GM23338 (cell line): Measurements from ENCODE around the gene ART1. TPM values are rescaled to one million over a fixed set of nuclear protein-coding genes. Genes with fewer than 3 reads are reported as not detected.

Experiments
- ATAC-seq: fragments of 200-7000 bp; cut with Tn5 transposase; 3 replicates; pipeline ENCODE4 v1.9.1; 2020
- DNase-seq: peaks from one replicate; pipeline ENCODE4 v3.0.0-alpha.2; 2015; ENCODE audit warnings: low spot score
- H2AFZ ChIP-seq: fragments of 200-600 bp; sonication (generic); 2 replicates; pipeline ENCODE4 v1.8.0; 2016; ENCODE audit warnings: antibody characterized with exemption, mild to moderate bottlenecking, moderate library complexity
- H3F3A ChIP-seq: fragments of 200-600 bp; sonication (generic); replicated peaks from 2 replicates; pipeline ENCODE4 v1.8.0; 2017; ENCODE audit warnings: antibody characterized with exemption, mixed run types, low read depth
- H3K27ac ChIP-seq: fragments of 200-600 bp; sonication (generic); 2 replicates; pipeline ENCODE4 v1.6.1; 2016; ENCODE audit warnings: low read depth
- H3K27me3 ChIP-seq: fragments of 200-600 bp; sonication (generic); 2 replicates; pipeline ENCODE4 v1.8.0; 2016; ENCODE audit warnings: mild to moderate bottlenecking, mixed run types, moderate library complexity; ENCODE audit not compliant: insufficient read depth
- H3K36me3 ChIP-seq: fragments of 200-600 bp; sonication (generic); 2 replicates; pipeline ENCODE4 v1.8.0; 2016; ENCODE audit warnings: mild to moderate bottlenecking; ENCODE audit not compliant: insufficient read depth
- H3K4me1 ChIP-seq: fragments of 200-600 bp; sonication (generic); 2 replicates; pipeline ENCODE4 v1.8.0; 2016; ENCODE audit warnings: mild to moderate bottlenecking, moderate library complexity; ENCODE audit not compliant: insufficient read depth
- H3K4me2 ChIP-seq: fragments of 200-600 bp; sonication (generic); 2 replicates; pipeline ENCODE4 v1.7.1; 2017; ENCODE audit warnings: mixed run types
- H3K4me3 ChIP-seq: fragments of 200-600 bp; sonication (generic); 2 replicates; pipeline ENCODE4 v1.6.1; 2016; ENCODE audit warnings: mixed run types
- H3K79me2 ChIP-seq: fragments of 200-600 bp; sonication (generic); replicated peaks from 2 replicates; pipeline ENCODE4 v1.8.0; 2017; ENCODE audit warnings: mild to moderate bottlenecking; ENCODE audit not compliant: insufficient read depth
- H3K9me2 ChIP-seq: fragments of 200-600 bp; sonication (generic); 2 replicates; pipeline ENCODE4 v1.8.0; 2017; ENCODE audit not compliant: insufficient read depth
- H4K20me1 ChIP-seq: fragments of 200-600 bp; sonication (generic); replicated peaks from 2 replicates; pipeline ENCODE4 v1.8.0; 2017; ENCODE audit warnings: mild to moderate bottlenecking; ENCODE audit not compliant: insufficient read depth
- H3K27ac Mint-ChIP-seq: 2 replicates; pipeline ENCODE4 v1.8.0; 2020; ENCODE audit warnings: inconsistent platforms, mild to moderate bottlenecking, moderate library complexity, mixed read lengths
- H3K27me3 Mint-ChIP-seq: 3 replicates; pipeline ENCODE4 v1.8.0; 2022; ENCODE audit warnings: low read depth, mild to moderate bottlenecking, moderate library complexity, mixed read lengths, inconsistent platforms; ENCODE audit not compliant: insufficient read depth, poor library complexity
- H3K36me3 Mint-ChIP-seq: 3 replicates; pipeline ENCODE4 v1.8.0; 2021; ENCODE audit warnings: low read depth, mild to moderate bottlenecking, inconsistent platforms, moderate library complexity, mixed read lengths
- H3K4me1 Mint-ChIP-seq: 3 replicates; pipeline ENCODE4 v1.8.0; 2020; ENCODE audit warnings: mild to moderate bottlenecking, inconsistent platforms, mixed read lengths
- H3K4me3 Mint-ChIP-seq: 3 replicates; pipeline ENCODE4 v1.8.0; 2021; ENCODE audit warnings: moderate library complexity, mild to moderate bottlenecking, inconsistent platforms, mixed read lengths
- H3K9me3 Mint-ChIP-seq: 3 replicates; pipeline ENCODE4 v1.8.0; 2020; ENCODE audit warnings: moderate library complexity, mild to moderate bottlenecking, inconsistent platforms, mixed read lengths
- CREB1 ChIP-seq: fragments of 250-450 bp; sonication (Bioruptor Pico); IDR thresholded peaks from 2 replicates; pipeline ENCODE4 v1.5.0; 2020; ENCODE audit warnings: low read depth, mild to moderate bottlenecking, moderate library complexity
- ETS1 ChIP-seq: IDR thresholded peaks from 2 replicates; pipeline ENCODE4 v1.6.1; 2016; ENCODE audit warnings: antibody characterized with exemption
- EZH2 ChIP-seq: fragments of 200-600 bp; sonication (generic); IDR thresholded peaks from one replicate; pipeline ENCODE4 v1.8.0; 2017; ENCODE audit warnings: antibody characterized with exemption, mild to moderate bottlenecking, low read depth; ENCODE audit not compliant: unreplicated experiment
- EZH2phosphoT487 ChIP-seq: fragments of 200-600 bp; sonication (generic); IDR thresholded peaks from one replicate; pipeline ENCODE4 v1.8.1; 2018; ENCODE audit warnings: antibody characterized with exemption; ENCODE audit not compliant: unreplicated experiment
- JUNB ChIP-seq: IDR thresholded peaks from one replicate; pipeline ENCODE4 v1.6.1; 2016; ENCODE audit warnings: antibody characterized with exemption; ENCODE audit not compliant: unreplicated experiment
- NANOG ChIP-seq: IDR thresholded peaks from 2 replicates; pipeline ENCODE4 v1.6.1; 2016; ENCODE audit warnings: antibody characterized with exemption, borderline replicate concordance
- POLR2AphosphoS5 ChIP-seq: IDR thresholded peaks from 2 replicates; pipeline ENCODE4 v1.6.1; 2016; ENCODE audit warnings: antibody characterized with exemption, low read depth
- REST ChIP-seq: IDR thresholded peaks from one replicate; pipeline ENCODE4 v1.6.1; 2018; ENCODE audit warnings: antibody characterized with exemption; ENCODE audit not compliant: unreplicated experiment
- STAT1 ChIP-seq: IDR thresholded peaks from one replicate; pipeline ENCODE4 v1.6.1; 2016; ENCODE audit warnings: antibody characterized with exemption; ENCODE audit not compliant: unreplicated experiment
- ZNF114 ChIP-seq: fragments of 250-450 bp; sonication (Bioruptor Pico); IDR thresholded peaks from 2 replicates; pipeline ENCODE4 v1.5.0; 2020; ENCODE audit warnings: mild to moderate bottlenecking, moderate library complexity
- ZNF462 ChIP-seq: fragments of 250-450 bp; sonication (Bioruptor Pico); IDR thresholded peaks from 2 replicates; pipeline ENCODE4 v1.5.0; 2020; ENCODE audit warnings: mild to moderate bottlenecking, moderate library complexity
- polyA plus RNA-seq: library from polyadenylated mRNA; unstranded; fragments of >200 nt; fragmentation: Nextera tagmentation; extraction: Ambion mirVana; gene quantifications from 2 replicates; pipeline ENCODE4 v1.2.1, GENCODE V29; 2016
- total RNA-seq: library from RNA; depleted of rRNA; stranded (reverse); fragments of >200 nt; shearing (Covaris generic); gene quantifications from 2 replicates; pipeline ENCODE4 v1.2.3, GENCODE V29; 2014

ART1 gene
- total and polyA plus RNA-seq, 2 experiments from 2014 or later = not detected

DNA sequence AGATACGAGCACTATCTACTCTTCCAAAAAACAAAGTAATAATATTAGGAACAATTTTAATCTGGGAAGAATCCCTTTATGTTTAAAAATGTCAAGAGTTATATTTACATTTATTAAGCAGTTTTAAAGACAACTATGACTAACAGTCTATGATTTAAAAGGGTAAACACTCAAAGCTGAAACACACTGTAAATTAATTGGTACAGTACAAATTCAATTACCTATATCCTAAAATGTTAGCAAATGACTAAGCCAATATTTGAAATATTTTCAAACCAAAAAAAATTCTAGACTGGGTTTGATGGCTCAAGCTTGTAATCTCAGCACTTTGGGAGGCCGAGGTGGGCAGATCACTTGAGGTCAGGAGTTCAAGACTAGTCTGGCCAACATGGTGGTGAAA, 62.2 kb downstream of the ART1 start:
- Histone ChIP-seq H3F3A (no peaks in the 10 kb centered on the region), H3K27me3 (no peaks in the 10 kb centered on the region), H3K27ac (peak overlapping the region; percentile 2; the same call in 1 of the 2 replicates), H3K9me2 (no peaks in the 10 kb centered on the region), H3K79me2 (peaks cover 22% of the 10 kb centered on the region), H3K4me1 (peaks cover 17% of the 10 kb centered on the region), H4K20me1 (peaks cover 14% of the 10 kb centered on the region; the same call in 1 of the 2 replicates), H3K4me2 (no peak overlapping the region), H2AFZ (no peak overlapping the region), H3K4me3 (no peak overlapping the region), H3K36me3 (peaks cover 62% of the 10 kb centered on the region)
- Mint-ChIP-seq H3K9me3 (no peaks in the 10 kb centered on the region), H3K4me1 (peaks cover 17% of the 10 kb centered on the region), H3K27me3 (peaks cover 5% of the 10 kb centered on the region), H3K36me3 (peaks cover 72% of the 10 kb centered on the region), H3K27ac (no peak overlapping the region), H3K4me3 (no peak overlapping the region)
- no peak for ATAC-seq
- TF ChIP-seq STAT1 (no peak), EZH2phosphoT487 (no peak), ZNF114 (CRISPR knock-in tag) (no peak), POLR2AphosphoS5 (no peak), ETS1 (no peak), NANOG (no peak), JUNB (no peak), CREB1 (CRISPR knock-in tag) (no peak), EZH2 (no peak), REST (no peak), ZNF462 (CRISPR knock-in tag) (no peak)
- no peak for DNase-seq
